ENCODE measurements around the gene CR1L. TPM values are rescaled to one million over a fixed set of nuclear protein-coding genes. Genes with fewer than 3 reads are reported as not detected.
"Not testable (repeated sequence)": the region's sequence is repeated elsewhere in the genome, so short reads cannot be mapped to it uniquely, and the experiment has no call there.

The CR1L gene
- polyA plus RNA-seq, 3 donors, result 1.3 to 1.6 (median 1.3) TPM

GRCh38 chr1:207728200-207728858, 83.4 kb downstream of the CR1L start:
- DNase-seq (ENCODE audit: extremely low read depth in 1 of 11, low read depth in 9 of 11, low spot score in 4 of 11), result not testable (repeated sequence)

GRCh38 chr1:207737503-207738157, 92.7 kb downstream of the CR1L start:
- DNase-seq (ENCODE audit: extremely low read depth in 1 of 11, low read depth in 9 of 11, low spot score in 4 of 11), result peak in 2 of 11 donors; percentile 12 to 20

GRCh38 chr1:207738158-207738659, 93.3 kb downstream of the CR1L start:
- DNase-seq (ENCODE audit: extremely low read depth in 1 of 11, low read depth in 9 of 11, low spot score in 4 of 11), result peak in 5 of 11 donors; percentile 20 to 37 (median 32)

- no peak for DNase-seq (ENCODE audit: extremely low read depth in 1 of 11, low read depth in 9 of 11, low spot score in 4 of 11)
Measured at GRCh38 chr1:207740207-207740606, 95.3 kb downstream of the CR1L start.

GRCh38 chr1:207742850-207743555, 98.1 kb downstream of the CR1L start:
- DNase-seq (ENCODE audit: extremely low read depth in 1 of 11, low read depth in 9 of 11, low spot score in 4 of 11), result no peak

- DNase-seq (ENCODE audit: extremely low read depth in 1 of 11, low read depth in 9 of 11, low spot score in 4 of 11), result no peak
Measured at GRCh38 chr1:207744000-207744534, 99.1 kb downstream of the CR1L start.

GRCh38 chr1:207745285-207745684, 100.4 kb downstream of the CR1L start:
- no peak for DNase-seq (ENCODE audit: extremely low read depth in 1 of 11, low read depth in 9 of 11, low spot score in 4 of 11)

- DNase-seq (ENCODE audit: extremely low read depth in 1 of 11, low read depth in 9 of 11, low spot score in 4 of 11), result no peak
Measured at GRCh38 chr1:207745839-207746767, 101.2 kb downstream of the CR1L start.

GRCh38 chr1:207747627-207748492, 102.9 kb downstream of the CR1L start:
- no peak for DNase-seq (ENCODE audit: extremely low read depth in 1 of 11, low read depth in 9 of 11, low spot score in 4 of 11)

- no peak for DNase-seq (ENCODE audit: extremely low read depth in 1 of 11, low read depth in 9 of 11, low spot score in 4 of 11)
Measured at GRCh38 chr1:207748737-207749528, 104.0 kb downstream of the CR1L start.

GRCh38 chr1:207750631-207751305, 105.8 kb downstream of the CR1L start:
- no peak for DNase-seq (ENCODE audit: extremely low read depth in 1 of 11, low read depth in 9 of 11, low spot score in 4 of 11)

- DNase-seq (ENCODE audit: extremely low read depth in 1 of 11, low read depth in 9 of 11, low spot score in 4 of 11), result not testable (repeated sequence)
Measured at GRCh38 chr1:207751463-207751789, 106.5 kb downstream of the CR1L start.

- DNase-seq (ENCODE audit: extremely low read depth in 1 of 11, low read depth in 9 of 11, low spot score in 4 of 11), result peak; percentile 89 to 95 (median 91)
Measured at GRCh38 chr1:207751790-207752455, 107.0 kb downstream of the CR1L start, which contains the start of gene CD46. Gene CD46 (plus strand): TSS chr1:207752054. CDS start chr1:207752213, 159 bp downstream.

GRCh38 chr1:207752456-207752998, 107.6 kb downstream of the CR1L start:
- peak in 1 of 11 donors; percentile 7 for DNase-seq (ENCODE audit: extremely low read depth in 1 of 11, low read depth in 9 of 11, low spot score in 4 of 11)

- no peak for DNase-seq (ENCODE audit: extremely low read depth in 1 of 11, low read depth in 9 of 11, low spot score in 4 of 11)
Measured at GRCh38 chr1:207753611-207754010, 108.7 kb downstream of the CR1L start.

- DNase-seq (ENCODE audit: extremely low read depth in 1 of 11, low read depth in 9 of 11, low spot score in 4 of 11), result no peak
Measured at GRCh38 chr1:207754011-207754410, 109.1 kb downstream of the CR1L start.
